Endothelial cell of umbilical vein (primary cell): ENCODE data around the gene GOLGA1.

Experiments used
- EZH2 ChIP-seq: IDR thresholded peaks from 2 replicates; pipeline ENCODE4 v1.6.1; 2012; ENCODE audit warnings: borderline replicate concordance, low read depth, mild to moderate bottlenecking, moderate library complexity, low read length, inconsistent platforms; ENCODE audit not compliant: severe bottlenecking
- MAX ChIP-seq: IDR thresholded peaks from 2 replicates; pipeline ENCODE4 v1.6.1; 2011; ENCODE audit not compliant: insufficient read depth, insufficient read length

DNA sequence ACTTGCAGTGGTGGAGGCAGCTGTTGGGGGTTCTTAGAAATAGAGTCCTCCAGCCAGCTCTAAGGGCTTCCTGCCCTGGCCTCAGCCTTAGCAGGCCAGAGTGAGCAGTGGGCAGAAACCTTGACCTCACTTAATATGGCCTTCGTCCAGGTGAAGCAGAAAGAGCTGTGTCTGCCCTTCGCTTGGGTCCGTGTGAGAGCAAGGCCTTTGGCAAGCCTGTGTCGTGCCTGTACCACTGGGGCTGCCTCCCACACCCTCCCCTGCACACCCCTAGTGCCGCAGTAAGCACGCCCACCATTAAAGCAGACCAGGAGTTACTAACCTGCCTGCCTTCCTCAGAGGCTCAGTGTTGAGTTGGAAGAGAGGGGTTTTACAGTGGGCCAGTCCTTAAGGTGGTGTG, 65.4 kb downstream of the GOLGA1 start:
- no peak for TF ChIP-seq EZH2
- TF ChIP-seq MAX: no peak
